ENCODE measurements around the gene FBXW9. TPM values are rescaled to one million over a fixed set of nuclear protein-coding genes. Genes with fewer than 3 reads are reported as not detected.
A peak's percentile ranks its signal among the peaks of the same experiment; 100 is the strongest.
"Not testable (repeated sequence)": the region's sequence is repeated elsewhere in the genome, so short reads cannot be mapped to it uniquely, and the experiment has no call there.

Gene FBXW9
- polyA plus RNA-seq (ENCODE audit: insufficient read length in 3 of 3): 10 to 100 TPM; 12.2 to 17.0 (median 15.1) TPM
- long read RNA-seq, donor 1, partial matches to known transcripts: 0 of 2 reads
- long read RNA-seq, donor 1, other reads (novel, unspliced or antisense): 0 of 2 reads
- long read RNA-seq, donor 2, partial matches to known transcripts: 0 of 4 reads
- long read RNA-seq, donor 2, other reads (novel, unspliced or antisense): 0 of 4 reads
- long read RNA-seq, donor 3, transcript FBXW9-201 (10 exons, 1,738 nt): major isoform, 10 of 10 reads
- long read RNA-seq, donor 3, partial matches to known transcripts: 0 of 10 reads
- long read RNA-seq, donor 3, other reads (novel, unspliced or antisense): 0 of 10 reads
- long read RNA-seq, donor 4, transcript FBXW9-201 (10 exons, 1,738 nt): major isoform, 8 of 8 reads
- long read RNA-seq, donor 4, partial matches to known transcripts: 0 of 8 reads
- long read RNA-seq, donor 4, other reads (novel, unspliced or antisense): 0 of 8 reads
- long read RNA-seq, donor 5: 0 reads
- long read RNA-seq, donor 6, partial matches to known transcripts: 0 of 3 reads
- long read RNA-seq, donor 6, other reads (novel, unspliced or antisense): 0 of 3 reads
- long read RNA-seq, donor 7, transcript FBXW9-201 (10 exons, 1,738 nt): major isoform, 7 of 7 reads
- long read RNA-seq, donor 7, partial matches to known transcripts: 0 of 7 reads
- long read RNA-seq, donor 7, other reads (novel, unspliced or antisense): 0 of 7 reads
- long read RNA-seq, donor 8: 0 reads
- long read RNA-seq, donor 9, partial matches to known transcripts: 0 of 3 reads
- long read RNA-seq, donor 9, other reads (novel, unspliced or antisense): 0 of 3 reads
- long read RNA-seq, donor 10, transcript FBXW9-201 (10 exons, 1,738 nt): major isoform, 5 of 5 reads
- long read RNA-seq, donor 10, partial matches to known transcripts: 0 of 5 reads
- long read RNA-seq, donor 10, other reads (novel, unspliced or antisense): 0 of 5 reads
- long read RNA-seq, donor 11, partial matches to known transcripts: 0 of 3 reads
- long read RNA-seq, donor 11, other reads (novel, unspliced or antisense): 0 of 3 reads
- long read RNA-seq, donor 12, partial matches to known transcripts: 0 of 3 reads
- long read RNA-seq, donor 12, other reads (novel, unspliced or antisense): 0 of 3 reads
- long read RNA-seq, donor 13: 0 reads
- long read RNA-seq, donor 14, partial matches to known transcripts: 0 of 4 reads
- long read RNA-seq, donor 14, other reads (novel, unspliced or antisense): 0 of 4 reads
- long read RNA-seq, donor 15: 0 reads
- long read RNA-seq, donor 16, transcript FBXW9-201 (10 exons, 1,738 nt): major isoform, 13 of 13 reads
- long read RNA-seq, donor 16, partial matches to known transcripts: 0 of 13 reads
- long read RNA-seq, donor 16, other reads (novel, unspliced or antisense): 0 of 13 reads

GRCh38 chr19:12696366-12697335 is at the start of gene FBXW9:
Gene FBXW9, minus strand, starts transcription at chr19:12696631. Its CDS starts 50 bp downstream, at chr19:12696581.
- peak; percentile 90 to 97 (median 94) for DNase-seq (ENCODE audit: extremely low read depth in 1 of 11, low read depth in 9 of 11, low spot score in 4 of 11)

- no peak for DNase-seq (ENCODE audit: extremely low read depth in 1 of 11, low read depth in 9 of 11, low spot score in 4 of 11)
Observed at GRCh38 chr19:12745166-12745897, 48.9 kb upstream of the FBXW9 start.

GRCh38 chr19:12737835-12738351 is 41.5 kb upstream of the FBXW9 start:
- no peak for DNase-seq (ENCODE audit: extremely low read depth in 1 of 11, low read depth in 9 of 11, low spot score in 4 of 11)

- peak; percentile 92 to 99 (median 97) for DNase-seq (ENCODE audit: extremely low read depth in 1 of 11, low read depth in 9 of 11, low spot score in 4 of 11)
Observed at GRCh38 chr19:12736995-12737834, 40.8 kb upstream of the FBXW9 start, which contains the start of gene GET3. Gene GET3, plus strand, starts transcription at chr19:12737497. Its CDS starts 9 bp downstream, at chr19:12737506.

GRCh38 chr19:12733369-12734214 is 37.2 kb upstream of the FBXW9 start:
- no peak for DNase-seq (ENCODE audit: extremely low read depth in 1 of 11, low read depth in 9 of 11, low spot score in 4 of 11)

GRCh38 chr19:12731337-12731736 is 34.9 kb upstream of the FBXW9 start:
- no peak for DNase-seq (ENCODE audit: extremely low read depth in 1 of 11, low read depth in 9 of 11, low spot score in 4 of 11)

GRCh38 chr19:12730064-12730463 is 33.6 kb upstream of the FBXW9 start:
- no peak for DNase-seq (ENCODE audit: extremely low read depth in 1 of 11, low read depth in 9 of 11, low spot score in 4 of 11)

- DNase-seq (ENCODE audit: extremely low read depth in 1 of 11, low read depth in 9 of 11, low spot score in 4 of 11): no peak
Observed at GRCh38 chr19:12727745-12728433, 31.5 kb upstream of the FBXW9 start.

GRCh38 chr19:12726988-12727316 is 30.5 kb upstream of the FBXW9 start:
- no peak for DNase-seq (ENCODE audit: extremely low read depth in 1 of 11, low read depth in 9 of 11, low spot score in 4 of 11)

GRCh38 chr19:12725612-12726011 is 29.2 kb upstream of the FBXW9 start:
- DNase-seq (ENCODE audit: extremely low read depth in 1 of 11, low read depth in 9 of 11, low spot score in 4 of 11): not testable (repeated sequence)

GRCh38 chr19:12723641-12724426 is 27.4 kb upstream of the FBXW9 start, which contains the start of gene TNPO2:
Gene TNPO2, minus strand, starts transcription at chr19:12723932. Its CDS starts 2,955 bp downstream, at chr19:12720977.
- peak in 3 of 11 donors; percentile 53 to 66 (median 63) for DNase-seq (ENCODE audit: extremely low read depth in 1 of 11, low read depth in 9 of 11, low spot score in 4 of 11)

GRCh38 chr19:12723381-12723640 is 26.9 kb upstream of the FBXW9 start:
- DNase-seq (ENCODE audit: extremely low read depth in 1 of 11, low read depth in 9 of 11, low spot score in 4 of 11): no peak

- DNase-seq (ENCODE audit: extremely low read depth in 1 of 11, low read depth in 9 of 11, low spot score in 4 of 11): peak; percentile 93 to 99 (median 98)
Observed at GRCh38 chr19:12722566-12723380, 26.3 kb upstream of the FBXW9 start.
